ENCODE measurements around the gene ADGRL2. TPM values are rescaled to one million over a fixed set of nuclear protein-coding genes. Genes with fewer than 3 reads are reported as not detected.
A peak's percentile ranks its signal among the peaks of the same experiment; 100 is the strongest.

Gene ADGRL2
- total and polyA plus RNA-seq, 2 donors (not counting 3 experiments of a cell fraction or from before 2014, with no cell fraction given) = 32.7 to 46.1 TPM

DNA sequence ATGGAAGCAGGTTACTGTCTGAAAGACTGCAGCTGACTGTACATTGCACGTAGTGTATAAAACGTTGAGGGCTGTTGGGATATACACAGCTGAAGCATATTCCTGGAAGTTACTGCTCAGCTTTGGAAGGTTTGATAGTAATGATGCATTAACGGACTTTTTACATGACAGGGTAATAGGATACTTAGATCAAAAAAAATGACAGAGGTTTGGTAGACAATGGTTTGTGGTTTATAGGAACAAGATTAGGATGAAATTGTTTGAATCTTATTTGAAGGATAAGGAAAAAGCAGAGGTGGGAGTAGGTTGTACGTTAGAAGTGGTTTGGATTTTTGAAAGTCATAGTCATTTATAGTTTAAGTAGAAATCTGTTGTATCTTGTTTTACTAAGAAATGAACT, 33.0 kb downstream of the ADGRL2 start:
- peaks cover 15% of the 10 kb centered on the region for H3K4me1 ChIP-seq (ENCODE audit: control insufficient read depth, extremely low read depth, insufficient read depth, low read length)
- H3K4me3 ChIP-seq (replicated peaks in 1 of 3; ENCODE audit: insufficient read depth in 1 of 3, low read depth in 1 of 3, low read length in 3 of 3) = no peak overlapping the region
- no peak for DNase-seq (ENCODE audit: low read depth, low spot score)
- intact Hi-C loops (cut with micrococcal nuclease) = no loop called here
- no peaks in the 10 kb centered on the region for H3K9me3 ChIP-seq (replicated peaks; ENCODE audit: control insufficient read depth, insufficient read depth, low read length)
- no peaks in the 10 kb centered on the region for H3K36me3 ChIP-seq (ENCODE audit: control insufficient read depth in 2 of 2, extremely low read depth in 1 of 2, insufficient read depth in 2 of 2, low read length in 2 of 2)
- H2AFZ ChIP-seq (ENCODE audit: low read depth, low read length) = no peak overlapping the region
- no peak overlapping the region for H3K4me2 ChIP-seq (ENCODE audit: insufficient read depth, low read length)
- H3K27ac ChIP-seq (ENCODE audit: insufficient read depth, low read depth, low read length) = no peak overlapping the region
- TF ChIP-seq, protein P1, sequence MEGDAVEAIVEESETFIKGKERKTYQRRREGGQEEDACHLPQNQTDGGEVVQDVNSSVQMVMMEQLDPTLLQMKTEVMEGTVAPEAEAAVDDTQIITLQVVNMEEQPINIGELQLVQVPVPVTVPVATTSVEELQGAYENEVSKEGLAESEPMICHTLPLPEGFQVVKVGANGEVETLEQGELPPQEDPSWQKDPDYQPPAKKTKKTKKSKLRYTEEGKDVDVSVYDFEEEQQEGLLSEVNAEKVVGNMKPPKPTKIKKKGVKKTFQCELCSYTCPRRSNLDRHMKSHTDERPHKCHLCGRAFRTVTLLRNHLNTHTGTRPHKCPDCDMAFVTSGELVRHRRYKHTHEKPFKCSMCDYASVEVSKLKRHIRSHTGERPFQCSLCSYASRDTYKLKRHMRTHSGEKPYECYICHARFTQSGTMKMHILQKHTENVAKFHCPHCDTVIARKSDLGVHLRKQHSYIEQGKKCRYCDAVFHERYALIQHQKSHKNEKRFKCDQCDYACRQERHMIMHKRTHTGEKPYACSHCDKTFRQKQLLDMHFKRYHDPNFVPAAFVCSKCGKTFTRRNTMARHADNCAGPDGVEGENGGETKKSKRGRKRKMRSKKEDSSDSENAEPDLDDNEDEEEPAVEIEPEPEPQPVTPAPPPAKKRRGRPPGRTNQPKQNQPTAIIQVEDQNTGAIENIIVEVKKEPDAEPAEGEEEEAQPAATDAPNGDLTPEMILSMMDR (IDR thresholded peaks at IDR 0.05; ENCODE audit: extremely low read depth in 1 of 2, insufficient read depth in 1 of 2, low read depth in 1 of 2, low read length in 2 of 2) = no peak
- TF ChIP-seq MYC (IDR thresholded peaks at IDR 0.05; ENCODE audit: low read depth, low read length) = no peak
- TF ChIP-seq POLR2AphosphoS5 (IDR thresholded peaks at IDR 0.05; ENCODE audit: insufficient read depth, low read depth, low read length) = no peak
- TF ChIP-seq FOS (IDR thresholded peaks at IDR 0.05; ENCODE audit: borderline replicate concordance, insufficient read depth, low read length) = no peak
- no peak for TF ChIP-seq POLR2A (IDR thresholded peaks at IDR 0.05; ENCODE audit: low read depth, low read length)
- POLR2A ChIA-PET = interaction anchor here (1.3 kb wide), 1 partner anchor 33 kb away, joined by 5 read pairs; the partner anchor contains the start of gene ADGRL2
- BruUV-seq (replicated peaks) = no TSS peak
- dilution Hi-C loops (cut with MboI; ENCODE audit: extremely low pct_ligation_motif_present, low sequenced_read_pairs) = no loop called here
- CTCF ChIA-PET = interaction anchor here (0.9 to 2.0 kb wide), 10 partner anchors 8 to 653 kb away, joined by 3 to 9 read pairs (median 4); no protein-coding TSS in a partner anchor
- H4K20me1 ChIP-seq (replicated peaks; ENCODE audit: control insufficient read depth, extremely low read depth, insufficient read depth, low read length) = no peaks in the 10 kb centered on the region
- FAIRE-seq = no peak
- H3K9me1 ChIP-seq (replicated peaks; ENCODE audit: control insufficient read depth, extremely low read depth, insufficient read depth, low read length) = no peaks in the 10 kb centered on the region
- H3K9ac ChIP-seq (replicated peaks; ENCODE audit: extremely low read depth, insufficient read depth, low read length) = no peak overlapping the region
- H3K27me3 ChIP-seq (ENCODE audit: control insufficient read depth in 2 of 2, insufficient read depth in 2 of 2, low read length in 2 of 2) = no peaks in the 10 kb centered on the region
- H3K79me2 ChIP-seq (ENCODE audit: control insufficient read depth, insufficient read depth, low read length) = no peaks in the 10 kb centered on the region

DNA sequence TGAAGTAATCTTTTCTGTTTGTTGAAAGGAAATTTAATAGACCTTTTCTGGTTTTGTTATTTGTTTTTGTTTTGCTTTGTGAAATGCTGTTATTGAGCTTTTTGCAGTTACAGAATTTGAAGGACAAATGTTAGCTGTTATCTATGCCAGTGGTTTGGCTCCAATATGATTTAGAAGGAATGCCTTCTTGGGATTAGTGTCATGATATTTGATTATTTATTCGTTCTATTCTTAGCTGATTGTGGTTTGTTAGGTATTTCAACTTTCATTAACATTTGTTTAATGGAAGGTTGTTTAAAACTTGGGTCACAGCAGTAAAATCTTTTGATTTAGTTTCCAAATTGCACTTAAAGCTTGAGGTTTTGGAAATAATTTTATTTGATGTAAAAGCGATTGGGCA, 33.5 kb downstream of the ADGRL2 start:
- Histone ChIP-seq H3K36me3 (ENCODE audit: control insufficient read depth in 2 of 2, extremely low read depth in 1 of 2, insufficient read depth in 2 of 2, low read length in 2 of 2) (no peaks in the 10 kb centered on the region), H3K9ac (replicated peaks; ENCODE audit: extremely low read depth, insufficient read depth, low read length) (no peak overlapping the region), H3K79me2 (ENCODE audit: control insufficient read depth, insufficient read depth, low read length) (no peaks in the 10 kb centered on the region), H3K27me3 (ENCODE audit: control insufficient read depth in 2 of 2, insufficient read depth in 2 of 2, low read length in 2 of 2) (no peaks in the 10 kb centered on the region), H3K27ac (ENCODE audit: insufficient read depth, low read depth, low read length) (no peak overlapping the region), H2AFZ (ENCODE audit: low read depth, low read length) (no peak overlapping the region), H3K4me2 (ENCODE audit: insufficient read depth, low read length) (no peak overlapping the region), H4K20me1 (replicated peaks; ENCODE audit: control insufficient read depth, extremely low read depth, insufficient read depth, low read length) (no peaks in the 10 kb centered on the region), H3K4me1 (ENCODE audit: control insufficient read depth, extremely low read depth, insufficient read depth, low read length) (peaks cover 15% of the 10 kb centered on the region), H3K9me1 (replicated peaks; ENCODE audit: control insufficient read depth, extremely low read depth, insufficient read depth, low read length) (no peaks in the 10 kb centered on the region), H3K9me3 (replicated peaks; ENCODE audit: control insufficient read depth, insufficient read depth, low read length) (no peaks in the 10 kb centered on the region), H3K4me3 (replicated peaks in 1 of 3; ENCODE audit: insufficient read depth in 1 of 3, low read depth in 1 of 3, low read length in 3 of 3) (no peak overlapping the region)
- ChIA-PET POLR2A (interaction anchor here (1.3 kb wide), 1 partner anchor 34 kb away, joined by 5 read pairs; the partner anchor contains the start of gene ADGRL2), CTCF (interaction anchor here (0.8 to 2.0 kb wide), 11 partner anchors 8 to 653 kb away, joined by 3 to 9 read pairs (median 5); no protein-coding TSS in a partner anchor)
- FAIRE-seq = no peak
- DNase-seq (ENCODE audit: low read depth, low spot score) = peak; percentile 4
- BruUV-seq (replicated peaks) = no TSS peak
- TF ChIP-seq FOS (IDR thresholded peaks at IDR 0.05; ENCODE audit: borderline replicate concordance, insufficient read depth, low read length) (no peak), MYC (IDR thresholded peaks at IDR 0.05; ENCODE audit: low read depth, low read length) (no peak)
- TF ChIP-seq, protein P2, sequence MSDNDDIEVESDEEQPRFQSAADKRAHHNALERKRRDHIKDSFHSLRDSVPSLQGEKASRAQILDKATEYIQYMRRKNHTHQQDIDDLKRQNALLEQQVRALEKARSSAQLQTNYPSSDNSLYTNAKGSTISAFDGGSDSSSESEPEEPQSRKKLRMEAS (IDR thresholded peaks at IDR 0.05; ENCODE audit: insufficient read depth, insufficient read length) = no peak
- dilution Hi-C loops (cut with MboI; ENCODE audit: extremely low pct_ligation_motif_present, low sequenced_read_pairs) (no loop called here), intact Hi-C loops (cut with micrococcal nuclease) (no loop called here)
